PC-9 (cell line): ENCODE data around the gene FAM43B.

Source experiments
- CTCF ChIP-seq: fragments of 200-600 bp; sonication (generic); conservative IDR thresholded peaks from 2 replicates; pipeline ENCODE4 v1.6.1; 2017; ENCODE audit warnings: mixed run types, antibody characterized with exemption, mild to moderate bottlenecking, moderate library complexity
- EZH2 ChIP-seq: fragments of 200-600 bp; sonication (generic); IDR thresholded peaks from 2 replicates; pipeline ENCODE4 v1.8.0; 2017; ENCODE audit warnings: antibody characterized with exemption, low read depth

GRCh38 chr1:20587661-20588053, 35.3 kb downstream of the FAM43B start:
- TF ChIP-seq CTCF (no peak), EZH2 (no peak)
